H9 (cell line): ENCODE results near the gene COPE. TPM values are rescaled to one million over a fixed set of nuclear protein-coding genes. Genes with fewer than 3 reads are reported as not detected.

ENCODE experiments used
- DNase-seq: peaks from one replicate; pipeline ENCODE4 v3.0.0-alpha.2; 2017
- H2AFZ ChIP-seq: one replicate; pipeline ENCODE4 v1.6.1; 2013; ENCODE audit warnings: mild to moderate bottlenecking, low read length, control low read depth, moderate library complexity
- H2AK5ac ChIP-seq: 2 replicates; pipeline ENCODE4 v1.6.1; 2013; ENCODE audit warnings: low read length, control low read depth, mixed read lengths; ENCODE audit not compliant: insufficient read length
- H2BK120ac ChIP-seq: one replicate; pipeline ENCODE4 v1.6.1; 2013; ENCODE audit warnings: low read depth, mild to moderate bottlenecking, low read length, control low read depth, inconsistent platforms; ENCODE audit not compliant: poor library complexity, severe bottlenecking
- H2BK12ac ChIP-seq: 2 replicates; pipeline ENCODE4 v1.6.1; 2013; ENCODE audit warnings: low read length, control low read depth, mixed read lengths, low read depth; ENCODE audit not compliant: insufficient read length
- H2BK15ac ChIP-seq: 2 replicates; pipeline ENCODE4 v1.6.1; 2013; ENCODE audit warnings: low read depth, low read length, control low read depth
- H2BK20ac ChIP-seq: one replicate; pipeline ENCODE4 v1.6.1; 2013; ENCODE audit warnings: low read depth, mild to moderate bottlenecking, low read length, control low read depth, inconsistent platforms; ENCODE audit not compliant: poor library complexity, severe bottlenecking
- H2BK5ac ChIP-seq: 2 replicates; pipeline ENCODE4 v1.6.1; 2013; ENCODE audit warnings: low read length, control low read depth, mixed read lengths; ENCODE audit not compliant: insufficient read length
- H3K14ac ChIP-seq: 2 replicates; pipeline ENCODE4 v1.6.1; 2013; ENCODE audit warnings: low read length, control low read depth; ENCODE audit not compliant: insufficient read depth
- H3K18ac ChIP-seq: 2 replicates; pipeline ENCODE4 v1.6.1; 2013; ENCODE audit warnings: low read depth, mild to moderate bottlenecking, mixed read lengths, low read length, control low read depth; ENCODE audit not compliant: insufficient read length
- H3K23ac ChIP-seq: 2 replicates; pipeline ENCODE4 v1.6.1; 2013; ENCODE audit warnings: low read length, control low read depth, mixed read lengths, low read depth; ENCODE audit not compliant: insufficient read length
- H3K23me2 ChIP-seq: 2 replicates; pipeline ENCODE4 v1.6.1; 2013; ENCODE audit warnings: low read depth, mild to moderate bottlenecking, mixed read lengths, low read length, control low read depth; ENCODE audit not compliant: insufficient read length, poor library complexity, severe bottlenecking
- H3K27ac ChIP-seq: 2 replicates; pipeline ENCODE4 v1.5.1; 2013; ENCODE audit warnings: low read length, control low read depth, mixed read lengths, low read depth; ENCODE audit not compliant: insufficient read length
- H3K27me3 ChIP-seq: 2 replicates; pipeline ENCODE4 v1.6.1; 2013; ENCODE audit warnings: low read length, control low read depth, inconsistent platforms; ENCODE audit not compliant: insufficient read depth
- H3K4ac ChIP-seq: 2 replicates; pipeline ENCODE4 v1.6.1; 2013; ENCODE audit warnings: low read depth, mild to moderate bottlenecking, control low read depth, inconsistent platforms, low read length, moderate library complexity
- H3K4me1 ChIP-seq: 2 replicates; pipeline ENCODE4 v1.6.1; 2013; ENCODE audit warnings: low read length, control low read depth, inconsistent platforms; ENCODE audit not compliant: insufficient read depth
- H3K4me2 ChIP-seq: 2 replicates; pipeline ENCODE4 v1.6.1; 2013; ENCODE audit warnings: low read length, control low read depth, mixed read lengths; ENCODE audit not compliant: insufficient read length, insufficient read depth
- H3K56ac ChIP-seq: 2 replicates; pipeline ENCODE4 v1.6.1; 2013; ENCODE audit warnings: low read depth, mild to moderate bottlenecking, mixed read lengths, low read length, control low read depth; ENCODE audit not compliant: insufficient read length
- H3K79me1 ChIP-seq: 2 replicates; pipeline ENCODE4 v1.6.1; 2013; ENCODE audit warnings: low read depth, mild to moderate bottlenecking, moderate library complexity, low read length, control low read depth, inconsistent platforms; ENCODE audit not compliant: insufficient read depth, poor library complexity, severe bottlenecking
- H3K79me2 ChIP-seq: 2 replicates; pipeline ENCODE4 v1.6.1; 2013; ENCODE audit warnings: low read length, control low read depth, inconsistent platforms; ENCODE audit not compliant: insufficient read depth
- H3K9ac ChIP-seq: 2 replicates; pipeline ENCODE4 v1.6.1; 2013; ENCODE audit warnings: low read length, control low read depth, mixed read lengths; ENCODE audit not compliant: insufficient read length; ENCODE audit errors: extremely low read depth
- H3K9me3 ChIP-seq: one replicate; pipeline ENCODE4 v1.6.1; 2013; ENCODE audit warnings: low read depth, low read length, inconsistent platforms; ENCODE audit not compliant: control insufficient read depth
- H3T11ph ChIP-seq: one replicate; pipeline ENCODE4 v1.6.1; 2013; ENCODE audit warnings: mild to moderate bottlenecking, low read length, control low read depth, inconsistent platforms
- H4K20me1 ChIP-seq: one replicate; pipeline ENCODE4 v1.6.1; 2013; ENCODE audit not compliant: control insufficient read depth, insufficient read length, insufficient read depth
- H4K5ac ChIP-seq: 2 replicates; pipeline ENCODE4 v1.6.1; 2013; ENCODE audit warnings: low read depth, mild to moderate bottlenecking, mixed read lengths, low read length, control low read depth; ENCODE audit not compliant: insufficient read length
- H4K8ac ChIP-seq: replicated peaks from 2 replicates; pipeline ENCODE4 v1.6.1; 2013; ENCODE audit warnings: low read length, control low read depth, mixed read lengths, low read depth; ENCODE audit not compliant: insufficient read length
- H4K91ac ChIP-seq: 2 replicates; pipeline ENCODE4 v1.6.1; 2013; ENCODE audit warnings: low read depth, mild to moderate bottlenecking, moderate library complexity, mixed read lengths, low read length, control low read depth; ENCODE audit not compliant: insufficient read length
- H3K27ac Mint-ChIP-seq, 3 experiments: 2 replicates in 2 of 3; 3 replicates in 1 of 3; pipeline ENCODE4 v1.8.0; 2020 to 2021; ENCODE audit warnings: mixed read lengths in 3 of 3, mild to moderate bottlenecking in 1 of 3, moderate library complexity in 1 of 3
- H3K27me3 Mint-ChIP-seq: 2 replicates; pipeline ENCODE4 v1.8.0; 2021; ENCODE audit warnings: low read depth, mild to moderate bottlenecking, moderate library complexity, mixed read lengths
- H3K36me3 Mint-ChIP-seq, 3 experiments: 2 replicates in 2 of 3; 3 replicates in 1 of 3; pipeline ENCODE4 v1.8.0; 2020 to 2021; ENCODE audit warnings: low read depth in 3 of 3, mixed read lengths in 3 of 3; ENCODE audit not compliant: insufficient read depth in 1 of 3
- H3K4me1 Mint-ChIP-seq, 2 experiments: 2 replicates each; pipeline ENCODE4 v1.8.0; 2020; ENCODE audit warnings: mixed read lengths in 2 of 2
- H3K4me3 Mint-ChIP-seq, 2 experiments: 2 replicates in 1 of 2; 3 replicates in 1 of 2; pipeline ENCODE4 v1.8.0; 2020 to 2021; ENCODE audit warnings: mild to moderate bottlenecking in 2 of 2, mixed read lengths in 2 of 2, moderate library complexity in 1 of 2
- H3K9me3 Mint-ChIP-seq, 2 experiments: 2 replicates in 1 of 2; 3 replicates in 1 of 2; pipeline ENCODE4 v1.8.0; 2020; ENCODE audit warnings: mild to moderate bottlenecking in 2 of 2, mixed read lengths in 2 of 2, moderate library complexity in 1 of 2
- WGBS: extraction: QIAGEN DNeasy Blood & Tissue Kit; methylation state at CpG from one replicate; pipeline ENCODE4 v1.1.7; 2013; ENCODE audit warnings: missing lambda C conversion rate, low lambda C conversion rate, mixed read lengths; ENCODE audit not compliant: insufficient read length; ENCODE audit errors: extremely low coverage; 5-methylcytosine and 5-hydroxymethylcytosine counted together
- total RNA-seq: library from RNA; stranded (reverse); gene quantifications from 2 replicates; pipeline ENCODE4 v1.2.1, GENCODE V29; 2021
- TF ChIP-seq, protein P1 (sequence below): fragments of 200-600 bp; sonication (generic); conservative IDR thresholded peaks from 3 replicates; pipeline ENCODE4 v1.8.0; 2021; ENCODE audit warnings: antibody characterized with exemption, mild to moderate bottlenecking

The COPE gene
- total RNA-seq, 1 experiment from 2014 or later: 198 TPM

DNA sequence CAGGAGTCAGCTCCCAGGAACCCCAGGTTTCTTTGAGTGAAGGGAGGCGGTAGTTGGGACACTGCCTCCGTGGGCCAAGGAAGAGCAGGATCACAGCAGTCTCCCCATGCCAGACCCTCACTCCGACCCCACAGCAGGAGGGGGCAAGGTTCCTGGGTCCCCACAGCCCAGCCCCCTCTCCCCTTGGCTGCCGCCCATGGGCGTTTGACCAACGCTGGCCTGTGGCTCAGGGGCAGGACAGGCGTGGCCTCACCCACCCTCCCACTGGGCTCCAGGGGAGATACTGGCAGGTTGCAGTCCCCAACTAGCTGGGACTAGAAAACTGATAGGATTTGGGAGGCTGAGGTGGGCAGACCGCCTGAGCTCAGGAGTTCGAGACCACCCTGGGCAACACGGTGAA, 9.2 kb downstream of the COPE start:
- no peak overlapping the region for H3K9ac ChIP-seq
- H2BK12ac ChIP-seq: no peak overlapping the region
- TF ChIP-seq, protein P1, sequence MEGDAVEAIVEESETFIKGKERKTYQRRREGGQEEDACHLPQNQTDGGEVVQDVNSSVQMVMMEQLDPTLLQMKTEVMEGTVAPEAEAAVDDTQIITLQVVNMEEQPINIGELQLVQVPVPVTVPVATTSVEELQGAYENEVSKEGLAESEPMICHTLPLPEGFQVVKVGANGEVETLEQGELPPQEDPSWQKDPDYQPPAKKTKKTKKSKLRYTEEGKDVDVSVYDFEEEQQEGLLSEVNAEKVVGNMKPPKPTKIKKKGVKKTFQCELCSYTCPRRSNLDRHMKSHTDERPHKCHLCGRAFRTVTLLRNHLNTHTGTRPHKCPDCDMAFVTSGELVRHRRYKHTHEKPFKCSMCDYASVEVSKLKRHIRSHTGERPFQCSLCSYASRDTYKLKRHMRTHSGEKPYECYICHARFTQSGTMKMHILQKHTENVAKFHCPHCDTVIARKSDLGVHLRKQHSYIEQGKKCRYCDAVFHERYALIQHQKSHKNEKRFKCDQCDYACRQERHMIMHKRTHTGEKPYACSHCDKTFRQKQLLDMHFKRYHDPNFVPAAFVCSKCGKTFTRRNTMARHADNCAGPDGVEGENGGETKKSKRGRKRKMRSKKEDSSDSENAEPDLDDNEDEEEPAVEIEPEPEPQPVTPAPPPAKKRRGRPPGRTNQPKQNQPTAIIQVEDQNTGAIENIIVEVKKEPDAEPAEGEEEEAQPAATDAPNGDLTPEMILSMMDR: no peak
- H3K4me1 Mint-ChIP-seq: no peaks in the 10 kb centered on the region
- H3K56ac ChIP-seq: no peak overlapping the region
- no peaks in the 10 kb centered on the region for H3K27me3 ChIP-seq
- H3K27ac Mint-ChIP-seq: no peak overlapping the region
- no CpG with 5 or more reads among the region's 10 CpGs for WGBS
- H3K27ac ChIP-seq: no peak overlapping the region
- H4K5ac ChIP-seq: no peak overlapping the region
- H2AFZ ChIP-seq: no peak overlapping the region
- H2BK5ac ChIP-seq: no peak overlapping the region
- no peaks in the 10 kb centered on the region for H3K27me3 Mint-ChIP-seq
- H2AK5ac ChIP-seq: no peak overlapping the region
- no peaks in the 10 kb centered on the region for H3K9me3 ChIP-seq
- no peaks in the 10 kb centered on the region; the same call in 1 of the 2 replicates for H3K79me2 ChIP-seq
- H3K4me3 Mint-ChIP-seq: no peak overlapping the region
- no peak overlapping the region for H3T11ph ChIP-seq
- no peak overlapping the region for H2BK15ac ChIP-seq
- H3K79me1 ChIP-seq: no peaks in the 10 kb centered on the region
- no peak overlapping the region for H3K18ac ChIP-seq
- H2BK120ac ChIP-seq: no peak overlapping the region
- no peak overlapping the region for H3K4ac ChIP-seq
- H4K20me1 ChIP-seq: no peaks in the 10 kb centered on the region
- H2BK20ac ChIP-seq: no peak overlapping the region
- peaks cover 10 to 30% (median 30%) of the 10 kb centered on the region in 3 experiments; a peak in 6 of 7 replicates for H3K36me3 Mint-ChIP-seq
- H3K4me1 ChIP-seq: no peaks in the 10 kb centered on the region
- no peak overlapping the region for H4K8ac ChIP-seq
- no peaks in the 10 kb centered on the region for H3K23me2 ChIP-seq
- no peaks in the 10 kb centered on the region for H3K9me3 Mint-ChIP-seq
- H3K14ac ChIP-seq: no peak overlapping the region
- DNase-seq: no peak
- H3K4me2 ChIP-seq: no peak overlapping the region
- H3K23ac ChIP-seq: no peak overlapping the region
- no peak overlapping the region for H4K91ac ChIP-seq
